Cardiac septum (tissue), 1 donor: Measurements from ENCODE around the gene INPP4B. TPM values are rescaled to one million over a fixed set of nuclear protein-coding genes. Genes with fewer than 3 reads are reported as not detected.
"Not testable (repeated sequence)": the region's sequence is repeated elsewhere in the genome, so short reads cannot be mapped to it uniquely, and the experiment has no call there.

ENCODE experiments used
- DNase-seq: peaks from one replicate; pipeline ENCODE4 v3.0.0-alpha.2; 2020; ENCODE audit warnings: low spot score
- intact Hi-C: fragments of 100-400 bp; cut with DNase I; formaldehyde crosslinking; loops from one replicate; pipeline ENCODE4 v1.14.0; 2022
- total RNA-seq: library from RNA; stranded (reverse); fragmentation: NEBNext Ultra II Directional; extraction: Animal tissue kit (Norgen Biotek cat#: 25700); gene quantifications from one replicate; pipeline ENCODE4 v1.2.1, GENCODE V29; 2021
- donor health status: DM: no; HTN: no; CAD: no.

INPP4B gene
- total RNA-seq, 1 donor from 2014 or later: 83.1 TPM

- intact Hi-C loops: no loop called here
- DNase-seq: no peak
Measured at GRCh38 chr4:142405695-142406498, 440.2 kb downstream of the INPP4B start.

DNA sequence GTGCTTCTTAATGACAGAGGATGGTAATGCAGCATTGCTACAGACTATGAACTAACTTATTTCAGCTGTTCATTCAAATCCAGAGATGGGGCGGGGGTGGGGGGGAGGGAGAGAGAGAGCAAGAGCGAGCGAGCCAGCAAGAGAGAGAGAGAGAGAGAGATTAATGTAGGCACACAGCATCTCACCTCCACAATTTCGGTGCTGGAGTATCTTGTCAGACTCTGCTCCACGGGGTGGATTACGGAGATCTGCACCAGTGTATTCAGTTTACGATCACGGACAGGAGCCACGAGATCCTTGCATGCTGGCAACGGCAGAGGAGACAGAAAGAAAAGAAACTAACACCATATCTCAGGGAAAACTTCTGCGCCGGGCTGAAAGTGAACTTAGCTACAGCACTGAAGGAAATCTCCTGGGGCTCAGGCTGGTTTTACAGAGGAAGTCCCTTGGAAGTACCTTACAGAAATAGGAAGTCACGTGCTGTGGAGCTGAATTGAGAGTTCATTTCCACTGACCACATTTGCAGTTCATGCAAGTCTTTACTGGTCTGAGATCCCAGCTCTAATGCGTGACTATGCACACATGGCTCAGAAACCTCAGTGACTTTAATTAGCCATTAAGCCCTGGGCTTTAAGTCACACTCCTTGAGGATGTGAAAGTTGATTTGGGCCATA lies 440.9 kb downstream of the INPP4B start:
- intact Hi-C loops: no loop called here
- no peak for DNase-seq

- intact Hi-C loops: loop anchor here (5.0 kb wide), 1 partner anchor 52 kb away; no protein-coding TSS in a partner anchor
- DNase-seq: no peak
Measured at GRCh38 chr4:142404191-142404611, 441.9 kb downstream of the INPP4B start.

- no peak for DNase-seq
- intact Hi-C loops: loop anchor here (5.0 kb wide), 1 partner anchor 51 kb away; no protein-coding TSS in a partner anchor
Measured at GRCh38 chr4:142402900-142403299, 443.2 kb downstream of the INPP4B start.

GRCh38 chr4:142402156-142402555 lies 443.9 kb downstream of the INPP4B start:
- intact Hi-C loops: loop anchor here (5.0 kb wide), 1 partner anchor 50 kb away; no protein-coding TSS in a partner anchor
- no peak for DNase-seq

DNA sequence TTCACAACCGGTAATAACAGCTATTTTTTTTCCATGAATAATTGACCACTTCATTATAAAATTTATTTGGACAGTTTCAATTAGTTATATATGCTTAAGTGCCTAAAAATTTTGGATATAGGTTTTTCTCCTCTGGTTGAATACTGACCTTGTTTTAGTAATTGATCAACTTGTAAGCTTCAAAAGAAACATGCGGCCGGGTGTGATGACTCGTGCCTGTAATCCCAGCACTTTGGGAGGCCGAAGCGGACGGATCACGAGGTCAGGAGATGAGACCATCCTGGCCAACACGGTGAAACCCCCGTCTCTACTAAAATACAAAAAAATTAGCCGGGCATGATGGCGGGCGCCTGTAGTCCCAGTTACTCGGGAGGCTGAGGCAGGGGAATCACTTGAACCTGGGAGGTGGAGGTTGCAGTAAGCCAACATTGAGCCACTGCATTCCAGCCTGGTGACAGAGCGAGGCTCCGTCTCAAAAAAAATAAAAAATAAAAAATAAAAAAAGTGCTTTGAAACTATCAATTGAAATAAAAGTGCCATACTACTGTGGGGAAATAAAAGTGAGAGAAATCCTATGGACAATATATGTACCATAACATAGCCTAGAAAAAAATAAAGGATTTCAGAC lies 448.6 kb downstream of the INPP4B start:
- intact Hi-C loops: not testable (repeated sequence)

GRCh38 chr4:142396279-142396678 lies 449.8 kb downstream of the INPP4B start:
- no peak for DNase-seq

More for the DNA sequence above, 448.6 kb downstream of the INPP4B start:
- not testable (repeated sequence) for DNase-seq

GRCh38 chr4:142393127-142393526 lies 453.0 kb downstream of the INPP4B start:
- no peak for DNase-seq
- intact Hi-C loops: no loop called here

More at GRCh38 chr4:142396279-142396678, 449.8 kb downstream of the INPP4B start:
- intact Hi-C loops: no loop called here

DNA sequence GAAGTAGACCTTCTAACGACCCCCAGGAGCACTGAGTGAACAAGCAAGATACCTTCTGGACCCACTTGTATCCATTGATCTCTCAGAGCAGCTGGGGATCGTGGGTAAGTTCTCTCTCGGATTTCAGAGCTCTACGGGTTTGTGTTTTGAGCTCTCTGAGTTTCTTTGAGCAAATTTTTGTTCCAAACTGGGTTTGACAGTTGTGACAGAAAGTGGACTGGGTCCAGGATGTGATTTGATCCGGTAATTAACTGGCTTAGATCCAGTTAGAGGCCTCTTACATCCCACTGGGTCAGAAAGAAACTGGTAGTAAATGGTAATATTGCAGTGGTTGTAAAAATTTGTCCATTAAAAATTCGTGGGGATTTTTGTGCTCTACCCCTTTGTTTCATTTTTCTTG lies 459.2 kb downstream of the INPP4B start:
- intact Hi-C loops: no loop called here
- no peak for DNase-seq

GRCh38 chr4:142386449-142386848 lies 459.7 kb downstream of the INPP4B start:
- DNase-seq: no peak
- intact Hi-C loops: no loop called here

GRCh38 chr4:142383800-142384470 lies 462.2 kb downstream of the INPP4B start:
- intact Hi-C loops: no loop called here
- no peak for DNase-seq

- DNase-seq: no peak
- intact Hi-C loops: no loop called here
Measured at GRCh38 chr4:142383354-142383753, 462.7 kb downstream of the INPP4B start.

GRCh38 chr4:142380052-142380602 lies 466.0 kb downstream of the INPP4B start:
- intact Hi-C loops: no loop called here

GRCh38 chr4:142379277-142380051 lies 466.6 kb downstream of the INPP4B start:
- no peak for DNase-seq
- intact Hi-C loops: no loop called here

More at GRCh38 chr4:142380052-142380602, 466.0 kb downstream of the INPP4B start:
- no peak for DNase-seq

GRCh38 chr4:142378179-142378578 lies 467.9 kb downstream of the INPP4B start:
- DNase-seq: no peak
- intact Hi-C loops: no loop called here

DNA sequence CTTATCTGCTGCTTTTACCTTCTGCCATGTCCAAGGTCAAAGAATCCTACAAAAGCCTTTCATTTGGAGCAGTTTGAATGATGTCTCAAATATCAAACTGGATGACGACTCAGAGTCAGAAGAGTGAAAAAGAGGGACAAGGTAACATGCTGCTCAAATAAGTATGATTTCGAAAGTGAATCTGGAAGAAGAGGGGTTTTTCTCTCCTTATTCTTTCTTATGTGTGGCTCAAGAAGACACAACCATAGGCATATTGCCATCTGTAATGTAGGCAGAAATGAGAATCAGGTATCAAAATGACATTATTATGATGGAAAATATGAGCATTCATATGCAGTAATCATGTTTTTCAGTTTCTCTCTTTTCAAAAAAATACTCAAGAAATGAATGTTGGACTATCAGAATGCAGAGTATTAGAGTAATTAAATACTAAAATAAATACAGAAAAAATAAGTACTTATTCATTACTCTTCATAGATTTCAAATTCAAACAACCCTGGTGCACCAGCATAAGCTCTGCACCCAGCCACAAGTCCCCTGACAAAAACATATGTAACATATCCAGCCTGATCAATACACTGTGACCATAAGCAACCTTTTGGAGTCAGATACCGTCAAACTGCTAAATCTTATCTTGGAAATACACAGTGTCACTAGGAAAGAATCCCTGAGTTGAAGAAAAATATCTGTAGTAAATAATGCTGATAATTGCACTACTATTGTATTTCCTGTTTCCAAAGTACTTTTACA lies 468.6 kb downstream of the INPP4B start:
- intact Hi-C loops: no loop called here
- no peak for DNase-seq

- no peak for DNase-seq
- intact Hi-C loops: no loop called here
Measured at GRCh38 chr4:142376204-142376603, 469.9 kb downstream of the INPP4B start.

DNA sequence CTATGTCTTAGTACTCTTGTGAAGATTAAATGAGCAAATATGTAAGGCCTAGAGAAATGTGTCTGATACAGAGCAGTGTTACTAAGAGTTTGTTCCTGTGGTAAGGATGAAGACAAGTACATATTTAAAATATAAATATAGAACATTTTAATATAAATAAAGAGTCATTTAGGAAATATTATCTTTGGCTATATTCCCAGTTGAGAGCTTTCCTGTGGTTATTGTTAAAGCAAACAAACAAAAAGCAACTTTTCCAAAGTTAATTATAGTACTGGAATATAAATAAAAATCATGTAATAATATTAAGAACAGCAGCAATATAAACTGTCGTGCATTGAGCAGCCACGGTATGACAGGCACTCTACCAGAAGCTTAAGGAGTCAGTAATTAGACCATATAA lies 472.5 kb downstream of the INPP4B start:
- DNase-seq: no peak

More for the DNA sequence above, 472.5 kb downstream of the INPP4B start:
- intact Hi-C loops: no loop called here
